NCI-H128 (cell line): ENCODE data around the gene KCNH2.
A peak's percentile ranks its signal among the peaks of the same experiment; 100 is the strongest.
"Not testable (repeated sequence)": the region's sequence is repeated elsewhere in the genome, so short reads cannot be mapped to it uniquely, and the experiment has no call there.

Source experiments
- DNase-seq: peaks from one replicate; lab custom pipeline; 2025; ENCODE audit not compliant: unreplicated experiment; lab: John Stamatoyannopoulos, UW

KCNH2 gene

GRCh38 chr7:150978126-150978789, at the start of gene KCNH2:
Gene KCNH2 (minus strand): TSS chr7:150978321. CDS start chr7:150977913, 408 bp downstream.
- peak; percentile 79 for DNase-seq

GRCh38 chr7:151027728-151028130, 49.6 kb upstream of the KCNH2 start:
- DNase-seq = not testable (repeated sequence)

- not testable (repeated sequence) for DNase-seq
Measured at GRCh38 chr7:151026771-151027727, 48.9 kb upstream of the KCNH2 start.

- no peak for DNase-seq
Measured at GRCh38 chr7:151025924-151026671, 48.0 kb upstream of the KCNH2 start.

GRCh38 chr7:151024435-151025056, 46.4 kb upstream of the KCNH2 start, which contains the start of gene ATG9B:
Gene ATG9B (minus strand): TSS chr7:151024494. CDS start chr7:151024423, 71 bp downstream.
- no peak for DNase-seq

GRCh38 chr7:151023232-151023631, 45.1 kb upstream of the KCNH2 start:
- DNase-seq = no peak

GRCh38 chr7:151020231-151020630, 42.1 kb upstream of the KCNH2 start:
- DNase-seq = no peak

GRCh38 chr7:151019130-151019447, 41.0 kb upstream of the KCNH2 start:
- DNase-seq = no peak

- DNase-seq = peak; percentile 40
Measured at GRCh38 chr7:151018421-151019129, 40.5 kb upstream of the KCNH2 start.

GRCh38 chr7:151017953-151018420, 39.9 kb upstream of the KCNH2 start:
- DNase-seq = peak; percentile 24

- DNase-seq = no peak
Measured at GRCh38 chr7:151017370-151017952, 39.3 kb upstream of the KCNH2 start.

- DNase-seq = no peak
Measured at GRCh38 chr7:151016942-151017341, 38.8 kb upstream of the KCNH2 start.

- no peak for DNase-seq
Measured at GRCh38 chr7:151016505-151016904, 38.4 kb upstream of the KCNH2 start.

- no peak for DNase-seq
Measured at GRCh38 chr7:151015967-151016366, 37.8 kb upstream of the KCNH2 start.

GRCh38 chr7:151014950-151015349, 36.8 kb upstream of the KCNH2 start:
- no peak for DNase-seq

GRCh38 chr7:151013733-151014497, 35.8 kb upstream of the KCNH2 start:
- DNase-seq = no peak

- no peak for DNase-seq
Measured at GRCh38 chr7:151013356-151013732, 35.2 kb upstream of the KCNH2 start.

GRCh38 chr7:151012911-151013347, 34.8 kb upstream of the KCNH2 start:
- DNase-seq = no peak
